GM10248 (cell line): ENCODE results near the gene BANP.
"Not testable (repeated sequence)": the region's sequence is repeated elsewhere in the genome, so short reads cannot be mapped to it uniquely, and the experiment has no call there.

ENCODE experiments used
- CTCF ChIA-PET: fragments of 300-600 bp; sonication (Branson Sonifier 250); formaldehyde crosslinking; extraction: SDS; loops from one replicate; lab custom pipeline; 2021; ENCODE audit warnings: antibody characterized with exemption; lab: Yijun Ruan, JAX
- POLR2A ChIA-PET: fragments of 350-650 bp; sonication (Branson Sonifier 250); formaldehyde crosslinking; extraction: SDS; loops from one replicate; lab custom pipeline; 2020; ENCODE audit warnings: antibody characterized with exemption; lab: Yijun Ruan, JAX
- DNase-seq: peaks from one replicate; pipeline ENCODE4 v3.0.0; 2012; ENCODE audit errors: extremely low spot score
- TF ChIP-seq, protein P1 (sequence below): IDR thresholded peaks from 2 replicates; pipeline ENCODE4 v1.5.1; 2012; ENCODE audit warnings: mild to moderate bottlenecking, low read depth; ENCODE audit errors: extremely low read depth, missing control alignments, control extremely low read depth

Gene BANP

DNA sequence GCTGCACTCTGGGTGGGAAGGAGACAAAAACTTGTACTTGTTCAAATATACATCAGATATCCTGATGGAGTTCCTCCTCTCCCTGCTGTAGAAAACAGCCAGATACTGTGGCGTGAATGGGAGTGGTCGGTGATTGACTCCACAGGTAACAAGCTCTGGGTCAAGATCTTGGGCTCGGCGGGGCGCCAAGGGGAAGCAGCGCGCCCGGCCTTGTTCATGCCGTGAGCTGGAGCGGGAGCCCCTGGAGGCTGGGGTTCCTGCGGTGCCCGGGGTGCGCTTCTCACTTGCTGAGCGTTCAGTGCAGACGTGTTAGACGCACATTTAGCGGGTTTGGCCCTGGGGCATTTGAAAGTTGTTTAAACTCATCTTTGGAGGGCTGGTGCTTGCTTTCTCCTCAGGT is 44.4 kb downstream of the BANP start:
- ChIA-PET CTCF (no interaction called here), POLR2A (no interaction called here)
- no peak for DNase-seq
- TF ChIP-seq, protein P1, sequence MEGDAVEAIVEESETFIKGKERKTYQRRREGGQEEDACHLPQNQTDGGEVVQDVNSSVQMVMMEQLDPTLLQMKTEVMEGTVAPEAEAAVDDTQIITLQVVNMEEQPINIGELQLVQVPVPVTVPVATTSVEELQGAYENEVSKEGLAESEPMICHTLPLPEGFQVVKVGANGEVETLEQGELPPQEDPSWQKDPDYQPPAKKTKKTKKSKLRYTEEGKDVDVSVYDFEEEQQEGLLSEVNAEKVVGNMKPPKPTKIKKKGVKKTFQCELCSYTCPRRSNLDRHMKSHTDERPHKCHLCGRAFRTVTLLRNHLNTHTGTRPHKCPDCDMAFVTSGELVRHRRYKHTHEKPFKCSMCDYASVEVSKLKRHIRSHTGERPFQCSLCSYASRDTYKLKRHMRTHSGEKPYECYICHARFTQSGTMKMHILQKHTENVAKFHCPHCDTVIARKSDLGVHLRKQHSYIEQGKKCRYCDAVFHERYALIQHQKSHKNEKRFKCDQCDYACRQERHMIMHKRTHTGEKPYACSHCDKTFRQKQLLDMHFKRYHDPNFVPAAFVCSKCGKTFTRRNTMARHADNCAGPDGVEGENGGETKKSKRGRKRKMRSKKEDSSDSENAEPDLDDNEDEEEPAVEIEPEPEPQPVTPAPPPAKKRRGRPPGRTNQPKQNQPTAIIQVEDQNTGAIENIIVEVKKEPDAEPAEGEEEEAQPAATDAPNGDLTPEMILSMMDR, result no peak

DNA sequence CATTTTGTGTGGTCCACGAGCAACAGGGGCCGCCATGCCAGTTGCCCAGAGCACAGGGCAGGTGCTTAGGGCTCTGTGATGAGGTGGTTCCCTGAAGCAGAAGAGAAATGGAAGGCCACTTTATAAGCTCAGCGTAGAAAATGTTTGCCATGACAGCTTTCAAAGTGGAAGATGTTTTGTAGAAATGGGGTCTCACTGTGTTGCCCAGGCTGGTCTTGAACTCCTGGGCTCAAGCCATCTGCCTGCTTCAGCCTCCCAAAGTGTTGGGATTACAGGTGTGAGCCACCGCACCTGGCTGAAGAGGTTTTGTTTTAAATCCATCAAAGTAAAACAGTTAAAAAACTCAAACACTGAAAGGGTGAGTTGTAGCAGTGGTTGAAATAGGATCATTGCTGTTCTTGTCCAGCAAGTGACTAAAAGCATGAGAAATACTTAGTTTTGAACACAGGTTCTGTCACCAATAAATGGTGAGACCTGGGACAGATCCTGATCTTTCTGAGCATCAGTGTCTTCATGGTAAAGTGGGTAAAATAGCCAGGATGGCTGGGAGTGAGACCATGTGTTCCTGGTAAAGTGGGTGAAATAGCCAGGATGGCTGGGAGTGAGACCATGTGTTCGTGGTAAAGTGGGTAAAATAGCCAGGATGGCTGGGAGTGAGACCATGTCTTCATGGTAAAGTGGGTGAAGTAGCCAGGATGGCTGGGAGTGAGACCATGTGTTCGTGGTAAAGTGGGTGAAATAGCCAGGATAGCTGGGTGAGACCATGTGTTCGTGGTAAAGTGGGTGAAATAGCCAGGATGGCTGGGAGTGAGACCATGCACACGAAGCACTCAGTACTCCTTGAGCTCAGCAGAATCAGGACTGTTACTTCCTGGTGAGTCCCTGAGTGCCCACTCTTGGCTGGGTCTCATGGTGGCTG is 46.0 kb downstream of the BANP start:
- POLR2A ChIA-PET, result no interaction called here
- no peak for DNase-seq
- TF ChIP-seq, protein P1, result no peak
- CTCF ChIA-PET, result no interaction called here

DNA sequence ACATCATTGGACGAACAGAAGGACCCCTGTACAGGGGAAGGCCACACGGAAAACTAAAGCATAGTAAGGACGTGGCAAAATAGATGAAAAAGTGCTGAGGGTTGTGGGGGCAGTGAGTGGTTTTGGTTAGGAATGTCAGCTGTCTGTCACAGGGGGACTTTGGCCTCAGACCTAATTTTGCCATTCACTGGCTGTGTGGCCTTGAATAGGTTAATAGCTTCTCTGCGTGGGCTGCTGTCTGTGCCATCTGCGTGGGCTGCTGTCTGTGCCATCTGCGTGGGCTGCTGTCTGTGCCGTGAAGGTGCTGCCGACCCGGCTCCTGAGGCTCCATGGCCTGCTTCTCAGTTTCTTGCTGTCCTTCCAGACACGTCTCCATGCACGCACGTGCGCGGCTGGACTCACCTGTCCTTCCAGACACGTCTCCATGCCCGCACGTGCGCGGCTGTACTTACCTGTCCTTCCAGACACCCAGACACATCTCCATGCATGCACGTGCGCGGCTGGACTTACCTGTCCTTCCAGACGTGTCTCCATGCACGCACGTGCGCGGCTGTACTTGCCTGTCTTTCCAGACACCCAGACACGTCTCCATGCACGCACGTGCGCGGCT is 47.1 kb downstream of the BANP start:
- POLR2A ChIA-PET, CTCF ChIA-PET, DNase-seq: not testable (repeated sequence)

DNA sequence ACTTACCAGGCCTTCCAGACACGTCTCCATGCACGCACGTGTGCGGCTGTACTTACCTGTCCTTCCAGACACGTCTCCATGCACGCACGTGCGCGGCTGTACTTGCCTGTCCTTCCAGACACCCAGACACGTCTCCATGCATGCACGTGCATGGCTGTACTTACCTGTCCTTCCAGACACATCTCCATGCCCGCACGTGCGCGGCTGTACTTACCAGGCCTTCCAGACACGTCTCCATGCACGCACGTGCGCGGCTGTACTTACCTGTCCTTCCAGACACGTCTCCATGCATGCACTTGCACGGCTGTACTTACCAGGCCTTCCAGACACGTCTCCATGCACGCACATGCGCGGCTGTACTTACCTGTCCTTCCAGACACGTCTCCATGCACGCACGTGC is 47.8 kb downstream of the BANP start:
- DNase-seq, CTCF ChIA-PET, POLR2A ChIA-PET: not testable (repeated sequence)

DNA sequence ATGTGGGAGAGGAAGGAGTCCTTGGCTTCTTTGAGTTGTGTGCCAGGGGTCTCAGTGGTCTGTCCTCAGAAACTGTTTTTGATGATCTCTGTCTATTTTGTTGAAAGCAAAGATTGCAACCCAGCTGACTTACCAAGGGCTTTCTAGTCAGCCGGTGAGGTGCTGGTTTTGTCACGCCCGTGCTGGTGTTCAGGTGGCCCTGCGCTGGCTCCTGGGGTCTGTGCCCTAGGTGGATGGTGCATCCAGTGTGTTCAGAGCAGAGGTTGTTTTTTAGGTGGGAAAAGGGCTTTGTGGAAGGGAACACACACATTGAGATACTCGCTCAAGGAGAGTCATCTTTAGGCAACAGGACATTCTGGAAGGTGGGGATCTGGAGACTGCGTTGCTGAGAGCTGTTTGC is 51.0 kb downstream of the BANP start:
- POLR2A ChIA-PET, result no interaction called here
- CTCF ChIA-PET, result no interaction called here
- TF ChIP-seq, protein P1, result no peak
- no peak for DNase-seq

DNA sequence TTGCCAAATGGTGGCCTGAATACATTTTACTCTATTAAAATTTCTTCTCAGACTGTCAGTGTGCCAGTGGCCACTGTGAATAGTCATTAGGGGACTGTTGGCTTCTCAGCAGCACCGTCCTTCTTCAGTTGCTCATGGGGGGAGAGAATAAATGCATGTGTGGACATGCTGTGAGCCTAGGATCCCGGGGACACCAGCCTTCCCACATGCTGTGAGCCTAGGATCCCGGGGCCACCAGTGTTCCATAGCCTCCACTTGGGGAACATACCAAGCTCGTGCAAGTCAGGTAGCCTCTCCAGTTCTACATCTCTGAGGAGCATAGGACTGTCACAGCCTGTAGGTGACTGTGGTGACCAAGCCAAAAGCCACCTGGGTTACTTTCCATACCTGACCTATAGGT is 51.5 kb downstream of the BANP start:
- ChIA-PET CTCF (no interaction called here), POLR2A (no interaction called here)
- TF ChIP-seq, protein P1, result no peak

DNA sequence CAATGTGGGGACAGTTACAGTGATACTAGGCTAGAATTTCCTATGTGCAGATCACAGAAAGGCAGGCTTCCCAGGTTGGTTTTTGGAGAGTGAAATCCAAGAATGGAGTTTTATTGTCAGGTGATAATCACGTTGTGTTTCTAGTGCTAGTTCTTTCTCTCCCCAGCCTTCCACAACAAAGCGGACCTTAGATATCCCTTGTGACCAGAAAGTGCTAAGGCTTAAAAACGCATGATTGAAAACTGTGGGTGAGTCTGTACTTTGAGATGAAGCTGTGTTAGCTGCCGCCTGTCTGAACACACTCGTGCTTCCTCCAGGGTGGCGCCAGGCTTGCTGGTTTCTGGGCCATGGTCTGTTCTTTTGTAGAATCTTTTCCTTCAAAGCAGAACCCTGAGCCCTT is 52.1 kb downstream of the BANP start:
- no peak for DNase-seq
- POLR2A ChIA-PET, result no interaction called here
- CTCF ChIA-PET, result no interaction called here
- TF ChIP-seq, protein P1, result no peak

More for the DNA sequence above, 51.5 kb downstream of the BANP start:
- no peak for DNase-seq
